Measurements from ENCODE around the gene TSPAN1.

Gene TSPAN1

DNA sequence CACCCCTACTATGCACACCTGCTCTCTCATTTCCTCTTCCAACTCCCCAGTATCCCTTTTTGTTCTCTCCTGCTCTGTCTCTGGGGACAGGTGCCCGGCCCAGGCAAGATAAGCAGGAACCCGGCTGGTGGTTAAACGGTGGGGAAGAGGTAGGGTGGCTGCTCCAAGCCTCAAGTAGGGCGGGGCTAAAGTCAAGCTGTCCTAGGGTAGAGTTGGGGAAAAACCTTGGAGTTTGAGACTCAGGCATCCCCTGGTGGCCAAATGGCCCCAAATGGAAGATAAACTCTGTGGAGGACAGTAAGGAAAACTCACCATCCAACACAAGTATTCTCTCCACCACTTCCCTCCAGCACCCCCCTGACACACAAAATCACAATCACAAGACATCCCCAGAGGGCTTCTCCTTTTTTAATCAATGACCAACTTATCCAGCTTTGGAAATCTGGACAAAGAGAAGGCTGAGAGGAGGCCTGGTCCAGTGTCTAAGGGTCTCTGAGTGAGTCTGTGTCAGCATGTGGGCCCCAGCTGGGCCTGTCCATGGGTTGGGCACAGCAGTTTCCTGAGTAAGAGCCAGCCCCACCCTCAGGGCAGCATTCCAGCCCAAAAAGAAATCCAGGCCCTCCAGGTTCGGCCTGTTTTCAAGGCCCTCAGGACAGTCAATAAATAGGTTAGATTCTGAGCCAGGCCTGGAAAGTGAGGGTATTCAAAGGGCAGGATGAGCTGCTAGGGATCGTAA, 13.6 kb downstream of the TSPAN1 start:
- no peak for DNase-seq

- no peak for DNase-seq
These were observed 15.7 kb downstream of the TSPAN1 start for GRCh38 chr1:46190539-46190938.

GRCh38 chr1:46191033-46191701, 16.3 kb downstream of the TSPAN1 start:
- no peak for DNase-seq

GRCh38 chr1:46192171-46192570, 17.3 kb downstream of the TSPAN1 start:
- DNase-seq = no peak

DNA sequence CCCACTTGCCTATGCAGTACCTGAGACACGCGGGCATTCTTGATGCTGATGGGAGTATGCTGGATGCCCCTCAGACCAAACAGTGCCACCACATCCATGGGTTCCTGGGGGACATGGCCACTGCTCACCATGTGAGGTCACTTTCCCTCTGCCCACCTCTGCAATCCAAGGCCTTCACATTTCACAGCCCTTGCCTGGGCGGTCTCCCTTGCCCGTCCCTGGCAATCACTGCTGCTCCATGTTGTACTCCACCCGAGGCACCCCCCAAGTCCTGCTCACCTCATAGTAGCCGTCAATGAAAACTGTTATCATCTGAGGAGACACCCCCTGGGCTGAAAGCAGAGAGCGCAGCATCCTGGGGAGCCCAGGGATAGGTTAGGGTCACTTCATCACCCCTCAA, 18.4 kb downstream of the TSPAN1 start:
- DNase-seq = no peak

DNA sequence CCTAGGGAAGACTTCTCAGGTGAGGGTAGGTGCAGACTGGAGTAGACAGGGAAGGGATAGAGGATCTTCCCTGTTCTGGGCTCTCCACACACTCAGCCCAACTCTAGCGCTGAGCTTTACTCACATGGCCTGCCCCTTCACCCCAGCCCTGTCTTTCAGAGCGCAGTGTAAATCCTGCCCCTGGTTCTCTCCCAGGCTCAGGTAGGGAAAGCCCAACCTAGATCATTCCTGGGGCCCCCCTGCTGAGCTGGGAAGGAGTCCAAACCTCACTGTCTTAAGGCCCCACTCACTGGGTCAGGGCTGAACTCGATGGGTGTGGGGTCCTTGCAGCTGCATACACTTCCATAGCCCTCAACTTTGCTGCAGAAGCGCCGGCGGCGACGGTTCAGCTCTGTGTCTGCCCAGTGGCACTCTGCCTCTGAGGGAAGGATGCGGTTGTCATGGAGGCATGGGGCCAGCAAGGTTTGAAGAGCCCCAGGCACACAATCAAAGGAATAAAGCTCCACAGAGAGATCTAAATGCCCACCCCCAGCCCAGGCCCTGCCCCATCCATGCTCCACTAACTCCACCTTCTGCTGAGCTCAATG, 19.2 kb downstream of the TSPAN1 start:
- DNase-seq = no peak

- no peak for DNase-seq
These were observed 19.8 kb downstream of the TSPAN1 start for GRCh38 chr1:46194641-46195193.

- DNase-seq = no peak
These were observed 21.7 kb downstream of the TSPAN1 start for GRCh38 chr1:46196609-46197008.

DNA sequence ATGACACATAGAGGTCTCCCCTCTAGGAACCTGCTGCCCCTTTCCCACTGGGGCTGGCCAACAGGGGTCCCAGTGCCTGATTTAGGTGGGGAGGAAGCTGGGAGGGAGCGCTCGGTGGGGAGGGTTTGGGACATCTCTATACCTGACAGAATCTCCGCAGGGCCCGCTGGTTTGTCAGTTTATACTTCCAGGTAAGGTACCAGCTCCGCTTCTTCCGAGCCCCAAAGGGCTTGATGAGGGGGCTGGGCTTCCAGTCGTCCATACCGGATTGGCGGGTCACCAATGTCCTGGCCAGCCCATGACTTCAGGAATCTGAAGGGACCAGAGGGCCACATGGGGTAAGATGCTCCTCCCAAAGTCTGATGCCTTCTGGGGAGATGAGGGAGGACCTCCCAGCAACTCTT, 22.7 kb downstream of the TSPAN1 start:
- DNase-seq = no peak

DNA sequence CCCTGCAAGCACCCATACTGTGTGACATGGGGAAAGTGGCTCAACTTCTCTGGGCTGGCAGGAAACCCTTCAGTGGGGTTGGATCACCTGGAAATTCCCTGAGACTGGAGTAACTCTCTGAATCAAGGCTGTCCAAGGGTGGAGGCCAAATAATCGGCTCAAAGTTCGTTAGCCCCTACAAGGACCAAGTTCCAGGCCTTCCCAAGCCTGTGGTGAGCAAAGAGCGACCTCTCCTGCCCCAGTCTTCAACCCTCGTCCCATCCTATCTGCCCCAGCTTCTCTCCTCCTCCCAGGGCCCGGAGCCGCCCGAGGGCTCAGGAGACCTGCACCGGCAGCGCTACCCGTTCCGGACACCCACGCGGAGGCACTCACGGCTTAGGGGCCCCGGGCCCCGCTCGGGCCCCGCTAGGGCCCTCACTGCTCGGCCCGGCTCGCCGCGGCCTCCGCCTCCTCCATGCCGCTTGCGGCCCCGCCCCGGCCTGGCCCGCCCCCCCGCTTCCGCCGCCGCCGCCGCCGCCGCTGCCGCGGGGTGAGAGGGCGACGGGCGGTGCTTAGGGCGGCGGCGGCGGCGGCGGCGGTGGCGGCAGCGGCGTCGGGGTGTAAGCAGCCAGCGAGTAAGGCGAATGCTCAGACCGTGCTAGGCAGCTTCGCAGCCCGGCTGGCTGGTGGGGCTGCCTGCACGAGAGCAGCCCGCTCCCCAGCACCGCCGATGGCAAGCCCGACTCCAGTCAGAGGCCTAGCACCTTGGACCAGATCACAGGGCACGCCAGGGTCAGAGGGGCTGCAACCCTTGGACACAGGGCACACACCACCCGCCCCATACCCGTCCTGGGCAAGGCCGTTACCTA, 23.3 kb downstream of the TSPAN1 start, which contains the start of gene POMGNT1:
TSS of gene POMGNT1 (minus strand) at position 471 of the 848 bp plus-strand sequence. CDS start 613 bp downstream, outside the sequence.
- DNase-seq = no peak

DNA sequence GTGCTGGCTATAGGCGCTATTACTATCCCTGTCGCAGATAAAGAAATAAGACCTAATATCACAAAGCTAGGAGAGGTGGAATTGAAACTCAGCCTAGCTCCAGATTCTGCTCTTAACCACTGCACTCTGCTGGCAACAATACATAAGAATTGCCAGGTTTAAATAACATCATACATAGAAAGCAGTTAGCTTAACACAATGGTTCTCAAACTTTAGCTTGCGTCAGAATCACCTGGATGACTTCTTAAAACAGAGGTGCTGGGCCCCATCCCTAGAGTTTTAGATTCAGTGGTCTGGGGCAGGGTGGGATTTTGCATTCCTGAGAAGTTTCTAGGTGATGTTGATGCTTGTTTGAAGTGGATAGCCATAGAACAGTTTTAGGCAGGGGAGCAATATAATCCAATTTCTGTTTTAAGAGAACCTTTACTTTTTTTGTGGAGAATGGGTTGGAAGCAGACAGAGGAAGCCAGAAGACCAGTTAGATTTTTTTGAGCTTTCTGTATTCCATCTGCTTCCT, 24.4 kb downstream of the TSPAN1 start:
- DNase-seq = no peak

GRCh38 chr1:46203738-46204405, 29.0 kb downstream of the TSPAN1 start:
- DNase-seq = no peak

DNA sequence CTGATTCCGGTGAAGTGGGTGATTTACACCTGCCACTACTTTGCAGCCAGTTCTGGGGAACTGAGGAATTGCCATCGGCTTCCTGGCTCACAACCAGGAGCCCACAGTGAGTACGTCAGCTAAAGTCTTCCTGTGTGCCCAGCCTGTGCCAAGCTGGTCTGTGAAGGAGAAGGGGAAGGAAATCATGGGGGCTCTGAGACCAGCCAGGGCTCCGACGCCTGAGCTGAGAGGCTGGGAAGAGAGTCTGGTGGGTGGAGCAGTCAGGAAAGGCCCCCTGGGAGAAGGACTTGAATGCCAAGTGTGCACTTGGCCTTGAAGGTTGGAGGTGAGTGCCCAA, 29.5 kb downstream of the TSPAN1 start:
- no peak for DNase-seq

DNA sequence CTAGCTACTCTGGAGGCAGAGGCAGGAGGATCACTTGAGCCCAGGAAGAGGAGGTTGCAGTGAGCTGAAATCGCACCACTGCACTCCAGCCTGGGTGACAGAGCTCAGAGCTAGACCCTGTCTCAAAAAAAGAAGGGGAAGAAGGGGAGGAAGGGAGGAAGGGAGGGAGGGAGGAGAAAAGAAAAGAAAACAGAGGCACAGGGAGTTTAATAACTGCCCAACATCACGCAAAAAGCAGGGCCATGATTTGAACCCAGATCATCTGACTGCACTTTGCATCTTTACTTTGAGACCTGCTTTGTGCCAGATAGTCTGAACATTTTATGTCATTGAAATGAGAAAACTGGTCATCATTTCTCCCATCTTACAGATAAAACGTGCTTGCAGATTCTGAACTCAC, 30.3 kb downstream of the TSPAN1 start:
- DNase-seq = no peak

- no peak for DNase-seq
These were observed 30.9 kb downstream of the TSPAN1 start for GRCh38 chr1:46205791-46206190.

DNA sequence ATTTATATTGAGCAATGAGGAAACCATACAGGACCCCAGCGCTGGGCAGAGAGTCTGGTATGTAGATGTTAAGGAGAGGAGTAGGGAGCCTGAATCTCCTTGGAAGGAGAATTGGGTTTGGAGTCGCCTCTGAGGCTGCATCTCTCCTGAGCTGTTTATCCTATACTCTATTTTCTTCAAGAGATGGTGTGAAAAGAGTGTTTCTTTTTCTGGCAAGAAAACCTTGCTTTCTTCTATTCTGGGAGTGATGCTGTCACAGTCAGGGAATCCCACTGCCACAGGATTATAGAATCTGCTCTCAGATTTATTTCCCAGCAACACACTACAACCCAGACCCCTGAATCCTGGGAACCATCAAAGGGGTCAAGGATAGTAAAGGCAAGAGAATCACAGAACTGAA, 31.5 kb downstream of the TSPAN1 start:
- no peak for DNase-seq

DNA sequence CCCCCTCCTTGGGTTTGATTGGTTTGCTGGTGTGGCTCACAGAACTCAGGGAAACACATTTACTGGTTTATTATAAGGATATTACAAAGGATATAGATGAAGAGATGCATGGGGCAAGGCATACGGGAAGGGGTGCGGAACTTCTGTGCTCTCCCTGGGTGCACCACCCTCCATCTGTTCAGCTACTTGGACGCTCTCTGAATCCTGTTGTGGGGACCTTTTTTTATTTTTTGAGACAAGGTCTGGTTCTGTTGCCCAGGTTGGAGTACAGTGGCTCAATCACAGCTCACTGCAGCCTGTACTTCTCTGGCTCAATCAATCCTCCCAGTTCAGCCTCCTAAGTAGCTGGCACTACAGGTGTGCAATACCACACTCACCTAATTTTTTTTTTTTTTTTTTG, 35.7 kb downstream of the TSPAN1 start:
- DNase-seq = no peak

DNA sequence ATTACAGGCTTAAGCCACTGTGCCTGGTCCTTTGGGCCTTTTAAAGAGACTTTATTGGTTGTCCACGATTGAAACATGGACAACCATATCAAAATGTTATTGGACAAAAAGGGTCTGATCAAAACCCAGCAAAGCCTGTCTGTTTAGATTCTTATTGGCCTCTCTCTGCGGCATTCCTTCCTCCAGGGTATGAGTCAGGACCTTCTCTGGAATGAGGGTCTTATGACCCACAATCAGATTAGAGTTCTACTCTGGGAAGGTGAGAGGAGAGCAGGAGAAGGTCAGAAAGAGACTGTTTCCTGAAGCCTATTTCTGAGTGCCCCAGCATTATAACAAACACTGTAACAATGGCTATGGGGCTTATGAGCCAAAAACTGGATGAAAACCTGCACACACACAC, 36.2 kb downstream of the TSPAN1 start:
- DNase-seq = no peak

- no peak for DNase-seq
These were observed 40.6 kb downstream of the TSPAN1 start for GRCh38 chr1:46215504-46215903.

DNA sequence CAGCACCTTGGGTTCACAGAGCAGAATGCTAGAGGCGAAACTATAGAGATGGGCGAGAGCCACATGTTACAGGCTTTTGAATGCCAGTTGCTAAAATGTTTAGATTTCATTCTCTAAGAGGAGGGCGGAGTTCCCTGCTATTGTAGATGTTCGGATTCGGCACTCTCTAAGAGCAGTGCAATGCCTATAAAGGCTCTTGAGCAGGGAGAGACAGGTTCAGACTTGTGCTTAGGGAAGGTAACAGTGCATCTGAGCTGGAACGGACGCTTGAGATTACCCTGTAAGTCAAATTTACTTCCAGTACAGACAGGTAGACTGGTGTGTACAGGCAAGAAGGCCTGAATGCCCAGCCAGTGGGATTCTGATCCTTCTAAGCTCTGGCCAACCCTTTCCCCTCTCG, 43.6 kb downstream of the TSPAN1 start:
- DNase-seq = no peak

- no peak for DNase-seq
These were observed 44.9 kb downstream of the TSPAN1 start for GRCh38 chr1:46219551-46220520.
